AG10803 (cell line): ENCODE measurements around the gene PACS2.

Source experiments
- DNase-seq: peaks from one replicate; pipeline ENCODE4 v3.0.0; 2010; ENCODE audit warnings: low read depth
- H3K4me3 ChIP-seq: 2 replicates; pipeline ENCODE4 v1.5.1; 2011; ENCODE audit warnings: mild to moderate bottlenecking, low read length, control low read depth
- TF ChIP-seq, protein P1 (sequence below): conservative IDR thresholded peaks from 2 replicates; pipeline ENCODE4 v1.5.1; 2011; ENCODE audit warnings: mild to moderate bottlenecking, low read length, control low read depth, inconsistent platforms

The PACS2 gene

DNA sequence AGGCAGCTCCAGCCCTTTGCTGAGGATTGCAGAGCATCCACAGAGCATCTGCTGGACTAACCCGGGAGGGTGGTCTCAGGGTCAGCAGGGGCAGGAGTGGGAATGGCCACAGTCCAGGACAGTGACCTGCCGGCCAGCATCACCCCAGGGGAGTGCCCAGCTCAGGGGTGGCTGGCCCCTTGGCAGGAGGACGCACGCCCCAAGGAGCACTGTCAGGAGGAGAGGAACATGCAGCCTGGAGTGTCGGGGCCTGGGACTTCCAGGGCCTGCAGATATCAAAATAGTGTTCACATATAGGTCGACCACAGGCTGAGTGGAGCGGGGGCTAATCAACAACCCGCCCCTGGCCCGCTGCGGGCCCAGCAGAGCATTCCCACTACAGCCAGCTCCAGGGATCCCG, 50.6 kb downstream of the PACS2 start:
- no peak overlapping the region for H3K4me3 ChIP-seq
- DNase-seq, result no peak
- TF ChIP-seq, protein P1, sequence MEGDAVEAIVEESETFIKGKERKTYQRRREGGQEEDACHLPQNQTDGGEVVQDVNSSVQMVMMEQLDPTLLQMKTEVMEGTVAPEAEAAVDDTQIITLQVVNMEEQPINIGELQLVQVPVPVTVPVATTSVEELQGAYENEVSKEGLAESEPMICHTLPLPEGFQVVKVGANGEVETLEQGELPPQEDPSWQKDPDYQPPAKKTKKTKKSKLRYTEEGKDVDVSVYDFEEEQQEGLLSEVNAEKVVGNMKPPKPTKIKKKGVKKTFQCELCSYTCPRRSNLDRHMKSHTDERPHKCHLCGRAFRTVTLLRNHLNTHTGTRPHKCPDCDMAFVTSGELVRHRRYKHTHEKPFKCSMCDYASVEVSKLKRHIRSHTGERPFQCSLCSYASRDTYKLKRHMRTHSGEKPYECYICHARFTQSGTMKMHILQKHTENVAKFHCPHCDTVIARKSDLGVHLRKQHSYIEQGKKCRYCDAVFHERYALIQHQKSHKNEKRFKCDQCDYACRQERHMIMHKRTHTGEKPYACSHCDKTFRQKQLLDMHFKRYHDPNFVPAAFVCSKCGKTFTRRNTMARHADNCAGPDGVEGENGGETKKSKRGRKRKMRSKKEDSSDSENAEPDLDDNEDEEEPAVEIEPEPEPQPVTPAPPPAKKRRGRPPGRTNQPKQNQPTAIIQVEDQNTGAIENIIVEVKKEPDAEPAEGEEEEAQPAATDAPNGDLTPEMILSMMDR, result no peak

- no peak for DNase-seq
- H3K4me3 ChIP-seq, result no peak overlapping the region
- TF ChIP-seq, protein P1, result no peak
Measured at GRCh38 chr14:105365681-105366080, 51.1 kb downstream of the PACS2 start.

DNA sequence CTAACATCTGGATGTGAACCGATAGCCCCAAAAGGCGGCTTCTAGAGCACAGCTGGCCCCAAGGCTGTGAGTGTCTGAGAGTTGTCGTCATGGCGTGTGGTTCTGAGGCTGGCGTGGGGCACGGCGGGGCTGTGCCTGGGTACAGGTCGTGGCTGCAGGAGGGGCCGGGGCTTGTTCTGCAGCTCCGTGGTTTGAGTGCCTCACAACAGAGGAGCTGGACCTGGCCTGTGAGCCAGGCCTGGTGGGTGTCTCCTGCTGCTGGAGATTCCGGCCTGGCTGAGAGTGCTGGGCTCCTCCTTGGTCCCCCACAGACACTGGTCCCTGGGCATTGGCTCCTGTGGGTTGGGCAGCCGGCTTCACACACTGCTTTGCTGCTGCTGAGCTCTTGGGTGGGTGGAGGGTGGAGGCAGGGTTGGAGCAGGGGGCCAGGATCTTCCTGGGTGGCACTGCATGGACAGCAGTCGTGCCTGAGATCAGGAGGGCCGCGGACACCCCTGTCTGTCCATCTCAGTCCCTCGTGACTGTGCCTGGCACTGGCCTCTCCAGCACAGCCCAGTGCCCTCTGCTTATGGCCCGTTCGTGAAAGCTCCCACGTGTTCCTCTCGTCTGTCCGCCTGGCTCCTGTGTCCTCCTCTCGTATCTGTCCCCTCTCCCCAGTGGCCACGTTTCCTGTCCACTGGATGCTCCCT, 52.0 kb downstream of the PACS2 start:
- DNase-seq, result no peak
- H3K4me3 ChIP-seq, result no peak overlapping the region
- TF ChIP-seq, protein P1, result no peak

DNA sequence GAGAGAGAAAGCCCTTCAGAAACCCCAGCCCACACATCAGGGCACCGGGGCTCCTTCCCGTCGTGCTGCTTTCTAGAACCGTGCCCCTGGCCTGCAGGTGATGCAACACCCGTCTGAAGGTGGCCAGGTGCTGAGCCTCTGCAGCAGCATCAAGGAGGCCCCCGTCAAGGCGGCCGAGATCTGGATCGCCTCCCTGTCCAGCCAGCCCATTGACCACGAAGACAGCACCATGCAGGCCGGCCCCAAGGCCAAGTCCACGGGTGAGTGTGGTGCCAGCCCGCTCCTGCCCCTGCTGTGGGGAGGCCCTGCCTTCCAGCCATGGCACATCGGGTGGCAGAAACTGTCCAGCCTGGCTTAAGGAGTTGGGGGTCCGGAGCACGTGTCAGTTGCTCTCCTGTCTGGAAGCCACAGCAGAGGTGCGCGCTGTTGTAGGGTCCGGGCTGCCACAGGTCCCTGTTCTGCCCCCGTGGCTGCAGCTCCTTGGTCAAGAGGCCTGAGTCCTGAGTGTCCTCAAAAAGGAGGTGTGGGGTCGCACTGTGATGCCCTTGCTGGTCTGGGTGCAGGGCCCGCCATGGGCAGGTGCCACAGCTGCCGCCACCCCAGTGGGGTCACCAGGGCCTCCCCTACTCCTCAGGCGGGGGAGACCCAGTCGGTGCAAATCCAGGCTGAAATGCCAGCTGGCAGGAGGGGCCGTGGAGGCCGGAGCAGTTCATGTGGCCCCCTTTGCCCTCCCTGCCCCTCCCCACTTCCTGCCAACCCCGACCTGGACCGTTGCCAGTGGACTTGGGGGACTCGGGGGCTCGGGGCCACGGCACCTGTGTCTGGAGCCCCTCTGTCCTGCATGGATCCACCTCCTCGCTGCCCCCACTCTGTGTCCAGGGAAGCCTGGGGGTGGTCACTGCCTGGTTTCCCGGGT, 52.8 kb downstream of the PACS2 start:
- DNase-seq, result no peak
- TF ChIP-seq, protein P1, result no peak
- no peak overlapping the region for H3K4me3 ChIP-seq

GRCh38 chr14:105368032-105368417, 53.5 kb downstream of the PACS2 start:
- no peak for DNase-seq
- TF ChIP-seq, protein P1, result no peak

GRCh38 chr14:105368426-105368825, 53.9 kb downstream of the PACS2 start:
- H3K4me3 ChIP-seq, result no peak overlapping the region
- TF ChIP-seq, protein P1, result no peak
- no peak for DNase-seq

More at GRCh38 chr14:105368032-105368417, 53.5 kb downstream of the PACS2 start:
- no peak overlapping the region for H3K4me3 ChIP-seq
